HUES6 (cell line): ENCODE measurements around the gene CD160.

Experiments
- H3K27ac ChIP-seq: 2 replicates; pipeline ENCODE4 v1.7.0; 2013; ENCODE audit warnings: low read depth, mild to moderate bottlenecking, low read length, inconsistent platforms
- H3K27me3 ChIP-seq: 2 replicates; pipeline ENCODE4 v1.6.1; 2013; ENCODE audit warnings: low read length; ENCODE audit not compliant: control insufficient read depth, insufficient read depth
- H3K36me3 ChIP-seq: 2 replicates; pipeline ENCODE4 v1.6.1; 2013; ENCODE audit warnings: low read length; ENCODE audit not compliant: control insufficient read depth, insufficient read depth
- H3K4me1 ChIP-seq: 2 replicates; pipeline ENCODE4 v1.6.1; 2013; ENCODE audit warnings: low read length; ENCODE audit not compliant: control insufficient read depth, insufficient read depth
- H3K4me3 ChIP-seq: 2 replicates; pipeline ENCODE4 v1.5.1; 2013; ENCODE audit warnings: low read depth, low read length
- H3K9ac ChIP-seq: one replicate; pipeline ENCODE4 v1.6.1; 2013; ENCODE audit warnings: mild to moderate bottlenecking, low read length
- H3K9me3 ChIP-seq: 2 replicates; pipeline ENCODE4 v1.6.1; 2013; ENCODE audit warnings: low read depth, low read length; ENCODE audit not compliant: control insufficient read depth, insufficient read depth

The CD160 gene

GRCh38 chr1:145695821-145696629 lies 23.3 kb upstream of the CD160 start:
- no peak overlapping the region for H3K4me3 ChIP-seq
- H3K9ac ChIP-seq, result no peak overlapping the region
- H3K27ac ChIP-seq, result no peak overlapping the region
- no peaks in the 10 kb centered on the region for H3K27me3 ChIP-seq
- H3K36me3 ChIP-seq, result no peaks in the 10 kb centered on the region
- no peaks in the 10 kb centered on the region for H3K9me3 ChIP-seq
- 0 out of 2 replicates have a peak, but pooled peaks cover under 1% of the 10 kb centered on the region for H3K4me1 ChIP-seq

GRCh38 chr1:145696630-145696960 lies 22.7 kb upstream of the CD160 start:
- Histone ChIP-seq H3K4me1 (no peaks in the 10 kb centered on the region), H3K9me3 (no peaks in the 10 kb centered on the region), H3K27me3 (no peaks in the 10 kb centered on the region), H3K27ac (no peak overlapping the region), H3K4me3 (no peak overlapping the region), H3K9ac (no peak overlapping the region), H3K36me3 (no peaks in the 10 kb centered on the region)

GRCh38 chr1:145701306-145701862 lies 17.9 kb upstream of the CD160 start:
- Histone ChIP-seq H3K27me3 (no peaks in the 10 kb centered on the region), H3K9ac (no peak overlapping the region), H3K9me3 (no peaks in the 10 kb centered on the region), H3K36me3 (no peaks in the 10 kb centered on the region), H3K27ac (no peak overlapping the region), H3K4me1 (no peaks in the 10 kb centered on the region), H3K4me3 (no peak overlapping the region)

- no peak overlapping the region for H3K27ac ChIP-seq
- H3K9ac ChIP-seq, result no peak overlapping the region
- H3K36me3 ChIP-seq, result no peaks in the 10 kb centered on the region
- H3K9me3 ChIP-seq, result no peaks in the 10 kb centered on the region
- 0 out of 2 replicates have a peak, but pooled peaks cover under 1% of the 10 kb centered on the region for H3K4me1 ChIP-seq
- H3K4me3 ChIP-seq, result no peak overlapping the region
- no peaks in the 10 kb centered on the region for H3K27me3 ChIP-seq
Observed at GRCh38 chr1:145702052-145702451, 17.2 kb upstream of the CD160 start.

GRCh38 chr1:145702826-145703225 lies 16.5 kb upstream of the CD160 start:
- Histone ChIP-seq H3K9ac (no peak overlapping the region), H3K4me1 (peaks cover 6% of the 10 kb centered on the region; the same call in 1 of the 2 replicates), H3K9me3 (no peaks in the 10 kb centered on the region), H3K27ac (no peak overlapping the region), H3K27me3 (no peaks in the 10 kb centered on the region), H3K4me3 (no peak overlapping the region), H3K36me3 (no peaks in the 10 kb centered on the region)

DNA sequence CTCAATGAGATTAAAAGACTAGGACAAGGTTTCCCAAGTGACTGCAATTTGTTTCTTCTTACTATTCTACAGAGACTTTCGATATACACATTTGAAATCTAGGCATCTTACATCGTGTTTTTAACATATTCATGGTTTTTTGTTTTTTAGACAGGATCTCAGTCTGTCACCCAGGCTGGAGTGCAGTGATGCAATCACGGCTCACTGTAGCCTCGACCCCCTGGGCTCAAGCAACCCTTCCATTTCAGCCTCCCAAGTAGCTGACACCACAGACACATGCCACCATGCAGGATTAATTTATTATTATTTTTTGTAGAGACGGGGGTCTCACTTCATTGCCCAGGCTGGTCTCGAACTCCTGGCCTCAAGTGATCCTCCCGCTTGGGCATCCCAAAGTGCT lies 13.7 kb upstream of the CD160 start:
- Histone ChIP-seq H3K27ac (no peak overlapping the region), H3K9me3 (no peaks in the 10 kb centered on the region)

GRCh38 chr1:145706086-145706664 lies 13.1 kb upstream of the CD160 start:
- Histone ChIP-seq H3K9ac (no peak overlapping the region), H3K4me3 (no peak overlapping the region), H3K36me3 (no peaks in the 10 kb centered on the region)

More for the DNA sequence above, 13.7 kb upstream of the CD160 start:
- Histone ChIP-seq H3K27me3 (no peaks in the 10 kb centered on the region), H3K4me3 (no peak overlapping the region), H3K36me3 (no peaks in the 10 kb centered on the region), H3K4me1 (peaks cover 6% of the 10 kb centered on the region; the same call in 1 of the 2 replicates), H3K9ac (no peak overlapping the region)

DNA sequence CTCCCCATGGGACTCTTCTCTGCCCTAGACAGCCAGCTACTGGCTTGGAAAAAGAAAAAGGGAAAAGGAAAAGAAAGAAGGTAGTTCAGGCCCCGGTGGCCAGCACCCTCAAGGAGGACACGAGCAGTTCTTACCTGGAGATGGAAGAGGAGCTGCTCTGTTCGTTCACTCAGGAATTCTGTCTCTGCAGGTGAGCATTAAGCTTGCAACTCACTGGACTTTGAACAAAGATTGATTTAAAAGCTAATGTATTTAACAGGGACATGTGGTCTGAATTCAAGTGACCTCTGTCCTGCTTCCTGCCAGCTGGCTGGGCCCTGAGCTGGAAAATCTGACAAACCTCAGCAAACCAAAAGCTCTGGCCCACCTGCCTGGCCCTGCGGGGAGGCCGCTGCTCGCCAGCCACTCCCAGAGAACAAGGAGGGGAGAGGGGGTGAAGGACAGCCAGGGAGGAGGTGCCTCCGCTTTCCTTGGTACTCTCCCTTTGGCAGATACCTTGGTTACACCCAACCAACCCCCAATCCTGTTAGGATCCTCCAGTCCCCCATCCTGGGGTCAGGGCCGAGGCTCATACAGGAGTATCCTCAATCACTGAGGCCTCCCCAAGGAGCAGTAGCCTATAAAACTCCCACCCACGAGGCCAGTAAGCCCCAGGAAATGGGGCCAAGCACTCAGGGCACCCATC lies 12.0 kb upstream of the CD160 start, which contains the start of gene PDZK1:
Gene PDZK1 (minus strand): TSS at position 186 of the 685 bp plus-strand sequence. CDS start 19,347 bp downstream, outside the sequence.
- no peaks in the 10 kb centered on the region for H3K27me3 ChIP-seq
- H3K27ac ChIP-seq, result no peak within 1 kb of the TSS
- H3K4me1 ChIP-seq, result peaks cover 6% of the 10 kb centered on the region; the same call in 1 of the 2 replicates
- no peaks in the 10 kb centered on the region for H3K36me3 ChIP-seq
- H3K4me3 ChIP-seq, result no peak within 1 kb of the TSS
- H3K9me3 ChIP-seq, result no peaks in the 10 kb centered on the region
- H3K9ac ChIP-seq, result no peak within 1 kb of the TSS

More at GRCh38 chr1:145706086-145706664, 13.1 kb upstream of the CD160 start:
- Histone ChIP-seq H3K27ac (no peak overlapping the region), H3K27me3 (no peaks in the 10 kb centered on the region), H3K4me1 (peaks cover 6% of the 10 kb centered on the region; the same call in 1 of the 2 replicates), H3K9me3 (no peaks in the 10 kb centered on the region)

DNA sequence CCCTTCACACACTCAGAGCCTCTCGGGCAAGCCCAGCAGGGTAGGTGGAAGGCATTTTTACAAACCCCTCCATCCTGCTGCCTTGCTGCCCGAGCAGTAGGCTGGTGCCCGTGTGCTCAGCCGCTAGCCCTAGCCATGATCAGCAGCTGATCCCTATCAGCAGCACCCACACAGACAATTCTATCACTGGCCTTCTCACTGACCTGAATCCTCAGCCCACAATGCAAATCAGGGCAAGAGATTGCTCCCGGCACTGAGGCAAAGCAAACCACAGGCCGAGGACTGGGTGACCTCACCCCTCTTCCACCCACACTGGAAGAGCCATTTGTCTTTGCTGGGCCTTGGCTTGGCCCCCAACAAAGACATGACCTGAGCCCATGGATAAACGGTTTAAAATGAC lies 11.2 kb upstream of the CD160 start:
- Histone ChIP-seq H3K36me3 (no peaks in the 10 kb centered on the region), H3K4me1 (peaks cover 6% of the 10 kb centered on the region; the same call in 1 of the 2 replicates), H3K4me3 (no peak overlapping the region), H3K9ac (no peak overlapping the region), H3K27ac (no peak overlapping the region), H3K9me3 (no peaks in the 10 kb centered on the region), H3K27me3 (no peaks in the 10 kb centered on the region)

- peaks cover 6% of the 10 kb centered on the region; the same call in 1 of the 2 replicates for H3K4me1 ChIP-seq
- H3K27me3 ChIP-seq, result no peaks in the 10 kb centered on the region
- no peak overlapping the region for H3K9ac ChIP-seq
- H3K27ac ChIP-seq, result no peak overlapping the region
- no peaks in the 10 kb centered on the region for H3K36me3 ChIP-seq
- H3K9me3 ChIP-seq, result no peaks in the 10 kb centered on the region
- H3K4me3 ChIP-seq, result no peak overlapping the region
Observed at GRCh38 chr1:145710291-145711027, 8.8 kb upstream of the CD160 start.
